Activated CD4-positive, alpha-beta T cell treated with anti-CD3 and anti-CD28 coated beads for 4 hours (primary cell): Measurements from ENCODE around the gene PCDHGA9.
"Not testable (repeated sequence)": the region's sequence is repeated elsewhere in the genome, so short reads cannot be mapped to it uniquely, and the experiment has no call there.

ENCODE experiments used
- DNase-seq, 2 donors: peaks; one replicate each; pipeline ENCODE4 v3.0.0-alpha.2; 2020

PCDHGA9 gene

DNA sequence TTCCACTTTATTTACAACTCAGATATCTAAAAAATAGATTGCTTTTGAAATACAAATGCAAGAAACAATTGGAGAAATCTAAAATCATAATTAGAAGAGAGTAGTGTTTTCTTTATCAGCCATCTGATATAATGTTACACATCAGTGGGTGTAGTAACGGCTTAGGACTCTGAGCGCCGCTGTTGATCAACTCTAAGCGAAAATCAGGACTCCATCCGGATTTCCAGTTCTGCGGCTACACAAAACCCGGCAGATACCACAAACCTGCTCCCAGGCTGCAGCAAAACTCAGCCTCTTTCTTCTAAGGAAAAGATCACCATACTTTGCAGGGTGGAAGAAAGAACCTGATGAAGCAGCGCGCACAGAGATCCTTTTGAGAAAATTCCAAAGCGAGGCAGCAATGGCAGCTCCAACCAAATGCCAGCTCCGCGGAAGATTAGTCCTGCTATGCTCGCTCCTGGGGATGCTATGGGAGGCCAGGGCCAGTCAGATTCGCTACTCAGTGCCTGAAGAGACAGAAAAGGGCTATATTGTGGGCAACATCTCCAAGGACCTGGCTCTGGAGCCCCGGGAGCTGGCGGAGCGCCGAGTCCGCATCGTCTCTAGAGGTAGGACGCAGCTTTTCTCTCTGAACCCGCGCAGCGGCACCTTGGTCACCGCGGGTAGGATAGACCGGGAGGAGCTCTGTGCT lies at the start of gene PCDHGA9:
Gene PCDHGA9 (plus strand): TSS at position 226 of the 691 bp plus-strand sequence. CDS start 175 bp downstream, at position 401.
- DNase-seq = no peak

DNA sequence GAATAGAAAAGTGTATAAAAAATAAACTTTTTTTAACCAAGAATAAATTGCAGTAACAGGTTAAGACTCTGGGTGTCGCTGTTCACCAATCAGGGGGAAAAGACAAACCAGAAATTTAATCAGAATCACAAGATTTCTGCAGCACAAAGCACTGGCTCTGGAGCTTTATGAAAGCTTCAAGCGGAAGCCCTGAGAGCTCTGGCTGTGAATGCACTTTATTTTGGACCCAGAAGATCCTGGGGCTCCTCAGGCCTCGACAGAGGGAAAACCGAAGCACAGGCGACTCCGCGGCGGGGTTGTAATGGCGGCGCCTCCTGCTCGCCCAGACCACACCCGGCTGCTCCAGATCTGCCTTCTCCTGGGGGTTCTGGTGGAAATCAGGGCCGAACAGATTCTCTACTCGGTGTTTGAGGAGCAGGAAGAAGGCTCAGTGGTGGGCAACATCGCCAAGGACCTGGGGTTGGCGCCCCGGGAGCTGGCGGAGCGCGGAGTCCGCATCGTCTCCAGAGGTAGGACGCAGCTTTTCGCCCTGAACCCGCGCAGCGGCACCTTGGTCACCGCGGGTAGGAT lies 47.6 kb upstream of the PCDHGA9 start, which contains the start of gene PCDHGA4:
Gene PCDHGA4 (plus strand): TSS at position 122 of the 570 bp plus-strand sequence. CDS start 87 bp downstream, at position 209.
- DNase-seq = no peak

DNA sequence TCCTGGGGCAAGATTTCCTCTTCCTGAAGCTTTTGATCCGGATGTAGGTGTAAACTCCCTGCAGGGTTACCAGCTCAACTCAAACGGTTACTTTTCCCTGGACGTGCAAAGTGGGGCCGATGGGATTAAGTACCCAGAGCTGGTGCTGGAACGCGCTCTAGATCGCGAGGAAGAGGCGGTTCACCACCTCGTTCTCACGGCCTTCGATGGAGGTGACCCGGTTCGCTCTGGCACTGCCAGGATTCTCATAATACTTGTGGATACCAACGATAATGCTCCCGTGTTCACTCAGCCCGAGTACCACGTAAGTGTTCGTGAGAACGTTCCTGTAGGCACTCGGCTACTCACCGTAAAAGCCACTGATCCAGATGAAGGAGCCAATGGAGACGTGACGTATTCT lies 46.9 kb upstream of the PCDHGA9 start:
- DNase-seq = no peak

DNA sequence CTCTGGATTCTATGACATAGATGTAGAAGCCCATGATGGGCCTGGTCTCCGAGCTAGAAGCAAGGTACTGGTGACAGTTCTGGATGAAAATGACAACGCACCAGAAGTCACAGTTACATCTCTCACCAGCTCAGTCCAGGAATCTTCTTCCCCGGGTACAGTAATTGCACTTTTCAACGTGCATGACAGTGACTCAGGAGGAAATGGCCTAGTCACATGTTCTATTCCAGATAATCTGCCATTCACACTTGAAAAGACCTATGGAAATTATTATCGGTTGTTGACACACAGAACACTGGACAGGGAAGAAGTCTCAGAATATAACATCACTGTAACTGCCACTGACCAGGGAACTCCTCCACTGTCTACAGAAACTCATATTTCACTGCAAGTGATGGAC lies 46.4 kb upstream of the PCDHGA9 start:
- no peak for DNase-seq

DNA sequence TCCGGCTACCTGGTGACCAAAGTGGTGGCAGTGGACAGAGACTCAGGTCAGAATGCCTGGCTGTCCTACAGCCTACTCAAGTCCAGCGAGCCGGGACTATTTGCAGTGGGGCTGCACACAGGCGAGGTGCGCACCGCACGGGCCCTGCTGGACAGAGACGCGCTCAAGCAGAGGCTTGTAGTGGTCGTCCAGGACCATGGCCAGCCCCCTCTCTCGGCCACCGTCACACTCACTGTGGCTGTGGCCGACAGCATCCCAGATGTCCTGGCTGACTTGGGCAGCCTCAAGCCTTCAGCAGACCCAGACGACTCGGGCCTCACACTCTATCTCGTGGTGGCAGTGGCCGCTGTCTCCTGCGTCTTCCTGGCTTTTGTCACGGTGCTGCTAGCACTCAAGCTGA lies 45.6 kb upstream of the PCDHGA9 start:
- no peak for DNase-seq

DNA sequence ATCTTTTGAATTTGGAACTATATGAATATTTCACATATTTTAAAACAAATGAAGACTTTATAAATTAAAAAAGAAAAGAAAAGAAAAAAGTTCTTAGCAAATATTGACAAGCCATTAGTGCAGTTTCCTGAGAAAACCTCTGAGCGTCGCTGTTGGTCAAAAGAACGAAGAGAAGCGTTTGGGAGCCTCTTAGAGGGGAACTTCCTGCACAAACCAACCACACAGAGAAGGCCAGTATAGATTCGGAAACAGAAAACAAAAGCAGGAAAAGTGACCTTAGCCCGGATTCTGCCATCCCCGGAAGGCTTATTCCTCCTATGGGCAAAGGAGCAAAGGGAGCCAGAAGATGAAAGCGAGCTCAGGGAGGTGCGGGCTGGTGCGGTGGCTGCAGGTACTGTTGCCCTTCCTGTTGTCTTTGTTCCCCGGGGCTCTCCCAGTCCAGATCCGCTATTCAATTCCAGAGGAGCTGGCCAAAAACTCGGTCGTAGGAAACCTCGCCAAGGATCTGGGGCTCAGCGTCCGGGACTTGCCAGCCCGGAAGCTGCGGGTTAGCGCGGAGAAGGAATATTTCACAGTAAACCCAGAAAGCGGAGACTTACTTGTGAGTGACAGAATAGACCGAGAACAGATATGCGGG lies 42.7 kb upstream of the PCDHGA9 start, which contains the start of gene PCDHGB2:
Gene PCDHGB2 (plus strand): TSS at position 205 of the 637 bp plus-strand sequence. CDS start 142 bp downstream, at position 347.
- no peak for DNase-seq

DNA sequence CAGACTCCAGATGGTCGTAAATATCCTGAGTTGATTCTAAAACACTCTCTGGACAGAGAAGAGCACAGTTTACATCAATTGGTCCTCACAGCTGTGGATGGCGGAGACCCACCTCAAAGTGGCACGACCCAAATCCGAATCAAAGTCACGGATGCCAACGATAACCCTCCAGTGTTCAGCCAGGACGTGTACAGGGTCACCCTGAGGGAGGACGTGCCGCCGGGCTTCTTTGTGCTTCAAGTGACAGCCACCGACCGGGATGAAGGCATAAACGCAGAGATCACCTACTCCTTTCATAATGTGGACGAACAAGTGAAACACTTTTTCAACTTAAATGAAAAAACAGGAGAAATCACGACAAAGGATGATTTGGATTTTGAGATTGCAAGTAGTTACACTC lies 41.9 kb upstream of the PCDHGA9 start:
- DNase-seq = no peak

DNA sequence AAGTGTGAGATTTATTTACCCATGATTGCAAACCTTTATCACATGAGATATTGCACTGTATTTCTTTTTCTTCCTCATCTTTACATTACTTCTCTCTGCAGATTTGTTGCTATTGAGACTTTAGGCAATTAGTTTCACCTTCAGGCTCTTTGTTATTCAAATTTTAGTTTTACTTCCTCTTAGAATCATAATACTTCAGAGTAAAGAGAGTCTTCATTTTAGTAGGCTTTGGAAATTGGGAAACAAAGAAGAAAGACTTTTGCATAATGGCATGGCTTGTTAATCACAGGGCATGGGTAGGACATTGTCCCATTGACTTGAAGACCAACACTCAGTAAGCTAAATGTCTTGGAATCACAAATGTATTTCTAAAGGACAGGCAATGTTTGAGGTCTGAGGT lies 39.9 kb upstream of the PCDHGA9 start:
- DNase-seq = no peak

DNA sequence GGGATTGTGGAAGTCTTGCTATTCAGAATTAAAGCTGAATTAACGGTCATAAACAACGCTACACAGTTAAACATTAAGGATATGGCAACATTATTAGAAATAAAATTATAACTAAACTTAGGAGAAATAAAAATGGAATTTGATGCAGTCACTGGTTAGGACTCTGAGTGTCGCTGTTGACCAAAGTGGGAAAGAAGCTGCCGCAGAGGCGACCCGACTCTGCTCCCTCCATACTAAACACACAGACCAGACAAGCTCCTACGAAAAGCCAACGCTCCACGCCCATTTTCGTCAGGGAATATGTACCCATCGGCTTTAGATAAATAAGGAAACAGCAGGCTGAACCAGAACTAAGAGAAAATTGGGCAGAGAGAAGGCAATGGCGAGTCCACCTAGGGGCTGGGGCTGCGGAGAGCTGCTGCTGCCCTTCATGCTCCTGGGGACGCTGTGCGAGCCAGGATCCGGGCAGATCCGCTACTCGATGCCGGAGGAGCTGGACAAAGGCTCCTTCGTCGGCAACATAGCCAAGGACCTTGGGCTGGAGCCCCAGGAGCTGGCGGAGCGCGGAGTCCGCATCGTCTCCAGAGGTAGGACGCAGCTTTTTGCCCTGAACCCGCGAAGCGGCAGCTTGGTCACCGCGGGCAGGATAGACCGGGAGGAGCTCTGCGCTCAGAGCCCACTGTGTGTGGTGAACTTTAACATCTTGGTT lies 38.5 kb upstream of the PCDHGA9 start, which contains the start of gene PCDHGA5:
Gene PCDHGA5 (plus strand): TSS at position 211 of the 709 bp plus-strand sequence. CDS start 169 bp downstream, at position 380.
- no peak for DNase-seq

DNA sequence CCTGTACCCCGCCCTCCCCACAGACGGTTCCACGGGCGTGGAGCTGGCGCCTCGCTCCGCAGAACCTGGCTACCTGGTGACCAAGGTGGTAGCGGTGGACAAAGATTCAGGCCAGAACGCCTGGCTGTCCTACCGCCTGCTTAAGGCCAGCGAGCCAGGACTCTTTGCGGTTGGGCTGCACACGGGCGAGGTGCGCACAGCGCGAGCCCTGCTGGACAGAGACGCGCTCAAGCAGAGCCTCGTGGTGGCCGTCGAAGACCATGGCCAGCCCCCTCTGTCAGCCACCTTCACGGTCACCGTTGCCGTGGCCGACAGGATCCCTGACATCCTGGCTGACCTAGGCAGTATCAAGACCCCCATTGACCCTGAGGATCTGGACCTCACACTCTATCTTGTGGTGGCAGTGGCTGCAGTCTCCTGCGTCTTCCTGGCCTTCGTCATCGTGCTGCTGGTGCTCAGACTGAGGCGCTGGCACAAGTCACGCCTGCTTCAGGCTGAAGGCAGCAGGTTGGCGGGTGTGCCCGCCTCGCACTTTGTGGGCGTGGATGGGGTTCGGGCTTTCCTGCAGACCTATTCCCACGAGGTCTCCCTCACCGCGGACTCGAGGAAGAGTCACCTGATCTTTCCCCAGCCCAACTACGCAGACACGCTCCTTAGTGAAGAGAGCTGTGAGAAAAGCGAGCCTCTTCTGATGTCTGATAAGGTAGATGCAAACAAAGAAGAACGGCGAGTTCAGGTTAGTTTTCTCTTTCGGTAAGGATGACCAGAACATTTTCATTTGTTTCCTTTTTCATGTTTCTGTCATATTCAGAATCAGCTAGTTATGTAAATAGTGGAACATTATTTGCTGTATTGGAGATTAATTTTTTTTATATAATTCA lies 36.3 kb upstream of the PCDHGA9 start:
- DNase-seq = no peak

DNA sequence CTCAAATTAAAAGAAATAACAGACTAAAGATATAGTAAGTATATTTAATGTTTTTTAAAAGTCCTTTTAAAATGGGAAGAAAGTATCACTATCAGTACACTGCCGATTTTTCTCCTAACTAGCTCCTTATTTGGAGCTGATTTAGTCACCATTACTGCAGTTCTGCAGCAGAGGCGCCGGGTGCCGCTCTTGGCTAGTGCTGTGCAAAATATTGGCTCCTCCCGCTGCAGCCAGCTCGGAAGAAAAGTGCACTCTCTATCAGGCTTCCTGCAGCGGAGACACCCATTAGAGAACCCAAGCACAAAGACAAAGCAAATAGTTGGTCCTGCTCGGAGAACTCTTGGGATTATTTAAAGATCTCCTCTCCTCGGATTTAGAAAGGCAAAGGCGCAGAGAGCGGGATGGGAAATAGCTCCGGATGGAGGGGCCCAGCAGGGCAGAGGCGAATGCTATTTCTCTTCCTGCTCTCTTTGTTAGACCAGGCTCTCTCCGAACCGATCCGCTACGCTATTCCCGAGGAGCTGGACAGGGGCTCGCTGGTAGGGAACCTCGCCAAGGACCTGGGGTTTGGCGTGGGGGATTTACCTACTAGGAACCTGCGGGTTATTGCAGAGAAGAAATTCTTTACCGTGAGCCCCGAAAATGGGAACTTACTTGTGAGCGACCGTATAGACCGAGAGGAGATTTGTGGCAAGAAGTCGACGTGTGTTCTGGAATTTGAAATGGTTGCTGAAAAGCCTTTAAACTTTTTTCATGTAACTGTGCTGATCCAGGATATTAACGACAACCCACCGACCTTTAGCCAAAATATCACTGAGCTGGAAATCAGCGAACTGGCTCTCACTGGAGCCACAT lies 32.4 kb upstream of the PCDHGA9 start, which contains the start of gene PCDHGB3:
Gene PCDHGB3 (plus strand): TSS at position 249 of the 855 bp plus-strand sequence. CDS start 153 bp downstream, at position 402.
- peak; percentile 7 to 14 for DNase-seq

DNA sequence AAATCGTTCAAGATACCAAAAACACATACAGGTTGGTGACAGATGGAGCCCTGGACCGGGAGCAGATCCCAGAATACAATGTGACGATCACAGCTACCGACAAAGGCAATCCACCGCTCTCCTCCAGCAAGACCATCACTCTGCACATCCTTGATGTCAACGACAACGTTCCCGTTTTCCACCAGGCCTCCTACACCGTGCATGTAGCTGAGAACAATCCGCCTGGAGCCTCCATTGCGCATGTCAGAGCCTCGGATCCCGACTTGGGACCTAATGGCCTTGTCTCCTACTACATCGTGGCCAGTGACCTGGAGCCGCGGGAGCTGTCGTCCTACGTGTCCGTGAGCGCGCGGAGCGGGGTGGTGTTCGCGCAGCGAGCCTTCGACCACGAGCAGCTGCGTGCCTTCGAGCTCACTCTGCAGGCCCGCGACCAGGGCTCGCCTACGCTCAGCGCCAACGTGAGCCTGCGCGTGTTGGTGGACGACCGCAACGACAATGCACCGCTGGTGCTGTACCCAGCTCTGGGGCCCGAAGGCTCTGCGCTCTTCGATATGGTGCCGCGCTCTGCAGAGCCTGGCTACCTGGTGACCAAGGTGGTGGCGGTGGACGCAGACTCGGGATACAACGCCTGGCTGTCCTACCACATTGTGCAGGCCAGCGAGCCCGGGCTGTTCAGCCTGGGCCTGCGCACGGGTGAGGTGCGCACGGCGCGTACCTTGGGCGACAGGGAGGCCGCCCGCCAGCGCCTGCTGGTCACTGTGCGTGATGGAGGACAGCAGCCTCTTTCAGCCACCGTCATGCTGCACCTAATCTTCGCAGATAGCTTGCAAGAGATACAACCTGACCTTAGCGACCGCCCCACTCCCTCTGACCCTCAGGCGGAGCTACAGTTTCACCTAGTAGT lies 30.8 kb upstream of the PCDHGA9 start:
- DNase-seq = no peak

DNA sequence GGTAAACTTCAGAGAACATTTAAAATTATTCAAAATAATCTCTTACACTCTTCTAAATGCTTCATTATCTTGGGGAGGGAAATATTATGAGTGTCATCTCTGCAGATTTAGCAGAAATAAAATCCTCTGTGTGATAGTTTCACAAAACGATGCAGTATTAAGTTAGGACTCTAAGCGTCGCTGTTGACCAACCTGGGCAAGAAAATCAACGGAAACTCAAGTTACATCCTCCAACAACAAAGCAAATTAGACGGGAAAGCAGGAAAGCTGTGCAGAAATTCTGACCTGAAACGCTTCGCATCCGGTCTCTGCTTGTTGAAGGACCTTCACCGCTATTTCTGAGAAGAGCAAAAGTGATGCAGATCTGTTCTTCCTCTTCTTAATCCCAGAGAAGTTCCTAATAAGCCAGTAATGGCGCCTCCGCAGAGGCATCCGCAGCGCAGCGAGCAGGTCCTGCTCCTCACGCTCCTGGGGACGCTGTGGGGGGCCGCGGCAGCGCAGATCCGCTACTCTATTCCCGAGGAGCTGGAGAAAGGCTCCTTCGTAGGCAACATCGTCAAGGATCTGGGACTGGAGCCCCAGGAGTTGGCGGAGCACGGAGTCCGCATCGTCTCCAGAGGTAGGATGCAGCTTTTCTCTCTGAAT lies 28.8 kb upstream of the PCDHGA9 start, which contains the start of gene PCDHGA6:
Gene PCDHGA6 (plus strand): TSS at position 219 of the 645 bp plus-strand sequence. CDS start 193 bp downstream, at position 412.
- no peak for DNase-seq

DNA sequence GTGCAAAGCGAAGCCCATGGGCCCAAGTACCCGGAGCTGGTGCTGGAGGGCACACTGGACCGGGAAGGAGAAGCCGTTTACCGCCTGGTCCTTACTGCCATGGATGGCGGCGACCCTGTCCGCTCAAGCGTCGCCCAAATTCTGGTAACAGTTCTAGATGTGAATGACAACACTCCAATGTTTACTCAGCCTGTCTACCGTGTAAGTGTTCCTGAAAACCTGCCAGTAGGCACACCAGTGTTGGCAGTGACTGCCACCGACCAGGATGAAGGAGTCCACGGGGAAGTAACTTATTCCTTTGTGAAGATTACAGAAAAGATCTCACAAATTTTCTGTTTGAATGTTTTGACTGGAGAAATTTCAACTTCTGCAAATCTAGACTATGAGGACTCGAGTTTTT lies 28.0 kb upstream of the PCDHGA9 start:
- DNase-seq = no peak

DNA sequence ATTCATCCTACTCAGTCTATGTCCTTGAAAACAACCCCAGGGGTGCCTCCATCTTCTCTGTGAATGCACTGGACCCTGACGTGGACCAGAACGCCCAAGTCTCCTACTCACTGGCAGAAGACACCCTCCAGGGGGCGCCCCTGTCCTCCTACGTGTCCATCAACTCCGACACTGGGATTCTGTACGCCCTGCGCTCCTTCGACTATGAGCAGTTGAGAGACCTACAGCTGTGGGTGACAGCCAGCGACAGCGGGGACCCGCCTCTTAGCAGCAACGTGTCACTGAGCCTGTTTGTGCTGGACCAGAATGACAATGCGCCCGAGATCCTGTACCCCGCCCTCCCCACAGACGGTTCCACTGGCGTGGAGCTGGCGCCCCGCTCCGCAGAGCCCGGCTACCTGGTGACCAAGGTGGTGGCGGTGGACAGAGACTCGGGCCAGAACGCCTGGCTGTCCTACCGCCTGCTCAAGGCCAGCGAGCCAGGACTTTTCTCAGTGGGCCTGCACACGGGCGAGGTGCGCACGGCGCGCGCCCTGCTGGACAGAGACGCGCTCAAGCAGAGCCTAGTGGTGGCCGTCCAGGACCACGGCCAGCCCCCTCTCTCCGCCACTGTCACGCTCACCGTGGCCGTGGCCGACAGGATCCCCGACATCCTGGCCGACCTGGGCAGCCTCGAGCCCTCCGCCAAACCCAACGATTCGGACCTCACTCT lies 27.0 kb upstream of the PCDHGA9 start:
- not testable (repeated sequence) for DNase-seq

DNA sequence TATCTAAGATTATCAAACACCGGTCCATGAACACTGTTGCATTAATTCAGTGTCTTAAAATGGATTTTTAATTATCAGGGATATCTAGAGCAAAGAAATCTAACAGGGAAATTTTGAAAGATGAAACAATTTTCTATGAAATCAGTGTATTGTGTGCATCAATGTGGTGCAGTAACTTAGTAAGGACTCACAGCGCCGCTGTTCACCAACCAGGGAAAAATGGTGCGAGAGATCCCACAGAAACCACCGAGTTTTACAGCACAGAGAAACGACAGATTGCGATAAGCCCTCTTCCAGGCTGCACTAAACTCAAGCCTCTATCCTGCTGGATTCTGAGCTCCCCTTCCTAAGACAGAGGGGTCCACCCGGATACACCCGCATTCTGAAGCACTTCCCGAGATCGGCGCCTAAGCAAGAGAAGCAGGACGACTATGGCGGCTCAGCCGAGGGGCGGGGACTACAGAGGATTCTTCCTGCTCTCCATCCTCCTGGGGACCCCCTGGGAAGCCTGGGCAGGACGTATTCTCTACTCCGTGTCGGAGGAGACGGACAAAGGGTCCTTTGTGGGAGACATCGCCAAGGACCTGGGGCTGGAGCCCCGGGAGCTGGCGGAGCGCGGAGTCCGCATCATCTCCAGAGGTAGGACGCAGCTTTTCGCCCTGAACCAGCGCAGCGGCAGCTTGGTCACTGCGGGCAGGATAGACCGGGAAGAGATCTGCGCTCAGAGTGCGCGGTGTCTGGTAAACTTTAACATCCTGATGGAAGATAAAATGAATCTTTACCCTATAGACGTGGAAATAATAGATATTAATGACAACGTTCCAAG lies 19.9 kb upstream of the PCDHGA9 start, which contains the start of gene PCDHGA7:
Gene PCDHGA7 (plus strand): TSS at position 274 of the 826 bp plus-strand sequence. CDS start 158 bp downstream, at position 432.
- no peak for DNase-seq

DNA sequence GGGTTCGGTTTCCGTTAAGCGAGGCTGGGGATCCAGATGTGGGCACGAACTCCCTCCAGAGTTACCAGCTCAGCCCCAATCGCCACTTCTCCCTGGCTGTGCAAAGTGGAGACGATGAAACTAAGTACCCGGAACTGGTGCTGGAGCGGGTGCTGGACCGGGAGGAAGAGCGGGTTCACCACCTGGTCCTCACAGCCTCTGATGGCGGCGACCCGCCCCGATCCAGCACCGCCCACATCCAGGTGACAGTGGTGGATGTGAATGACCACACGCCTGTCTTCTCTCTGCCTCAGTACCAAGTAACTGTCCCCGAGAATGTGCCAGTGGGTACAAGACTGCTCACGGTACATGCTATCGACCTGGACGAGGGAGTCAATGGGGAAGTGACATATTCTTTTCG lies 19.2 kb upstream of the PCDHGA9 start:
- no peak for DNase-seq
